GM04503 (cell line): Measurements from ENCODE around the gene LPIN3.
A peak's percentile ranks its signal among the peaks of the same experiment; 100 is the strongest.

ENCODE experiments used
- DNase-seq: peaks from one replicate; pipeline ENCODE4 v3.0.0-alpha.2; 2012; ENCODE audit warnings: low read depth

The LPIN3 gene

GRCh38 chr20:41327178-41327577 is 13.4 kb upstream of the LPIN3 start:
- no peak for DNase-seq

GRCh38 chr20:41329435-41330342 is 10.9 kb upstream of the LPIN3 start:
- peak; percentile 99 for DNase-seq

- no peak for DNase-seq
Observed at GRCh38 chr20:41330343-41330720, 10.3 kb upstream of the LPIN3 start.

- no peak for DNase-seq
Observed at GRCh38 chr20:41330941-41331340, 9.7 kb upstream of the LPIN3 start.

- DNase-seq, result no peak
Observed at GRCh38 chr20:41331731-41332130, 8.9 kb upstream of the LPIN3 start.

- no peak for DNase-seq
Observed at GRCh38 chr20:41334036-41334435, 6.6 kb upstream of the LPIN3 start.

- DNase-seq, result no peak
Observed at GRCh38 chr20:41334443-41335421, 5.9 kb upstream of the LPIN3 start.

GRCh38 chr20:41335591-41335990 is 5.0 kb upstream of the LPIN3 start:
- DNase-seq, result no peak

GRCh38 chr20:41336711-41337492 is 3.7 kb upstream of the LPIN3 start:
- DNase-seq, result no peak

GRCh38 chr20:41339957-41340326 is 679 bp upstream of the LPIN3 start:
- no peak for DNase-seq

GRCh38 chr20:41342474-41343464 is 2.1 kb downstream of the LPIN3 start:
- no peak for DNase-seq

- DNase-seq, result no peak
Observed at GRCh38 chr20:41344477-41344876, 3.9 kb downstream of the LPIN3 start.

GRCh38 chr20:41344938-41345728 is 4.5 kb downstream of the LPIN3 start:
- DNase-seq, result no peak

GRCh38 chr20:41345729-41346067 is 5.1 kb downstream of the LPIN3 start:
- DNase-seq, result no peak

GRCh38 chr20:41347523-41348429 is 7.2 kb downstream of the LPIN3 start:
- DNase-seq, result no peak

- no peak for DNase-seq
Observed at GRCh38 chr20:41348430-41349172, 8.0 kb downstream of the LPIN3 start.

GRCh38 chr20:41349266-41349665 is 8.6 kb downstream of the LPIN3 start:
- DNase-seq, result no peak

GRCh38 chr20:41349943-41350342 is 9.3 kb downstream of the LPIN3 start:
- no peak for DNase-seq
